ENCODE measurements around the gene LBX2.
"Not testable (repeated sequence)": the region's sequence is repeated elsewhere in the genome, so short reads cannot be mapped to it uniquely, and the experiment has no call there.

The LBX2 gene

GRCh38 chr2:74481961-74482800 is 17.2 kb downstream of the LBX2 start:
- no peak for DNase-seq

- no peak for DNase-seq
These were observed 18.0 kb downstream of the LBX2 start for GRCh38 chr2:74481431-74481830.

GRCh38 chr2:74474899-74475298 is 24.5 kb downstream of the LBX2 start:
- DNase-seq = no peak

DNA sequence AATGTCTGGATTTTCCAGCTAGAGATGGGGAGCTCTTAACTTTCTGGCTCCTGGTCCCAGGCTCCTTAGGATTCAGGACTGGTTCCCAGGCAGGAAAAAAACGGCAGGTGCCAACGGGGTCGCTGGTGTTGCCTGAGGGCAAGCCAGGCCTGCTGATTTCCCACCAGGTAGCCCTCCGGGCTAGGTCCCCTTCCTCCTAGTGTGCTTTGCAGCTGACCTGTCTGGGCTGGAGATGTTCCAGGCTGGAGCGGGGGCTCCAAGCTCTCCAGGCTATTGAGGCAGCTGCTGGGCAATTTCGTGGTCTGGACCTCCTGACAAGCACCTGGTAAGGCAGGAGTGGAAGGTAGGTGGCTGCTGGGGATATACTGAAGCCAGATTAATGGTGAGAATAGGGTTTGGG is 24.9 kb downstream of the LBX2 start:
- no peak for DNase-seq

DNA sequence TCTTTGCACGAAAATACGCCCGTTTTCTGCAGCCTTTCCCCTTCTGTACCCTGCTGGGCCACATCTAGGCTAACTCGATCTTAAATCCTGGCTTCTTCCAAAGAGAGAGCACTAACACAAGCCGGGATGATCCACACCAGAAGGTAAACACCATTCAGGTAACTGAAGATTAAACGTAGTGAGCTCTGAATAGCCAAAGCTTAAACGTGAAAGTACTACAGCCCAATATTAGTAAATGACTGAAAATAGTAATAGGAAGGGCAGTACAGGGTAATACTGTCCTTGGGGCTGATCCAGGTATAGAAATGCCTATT is 26.5 kb downstream of the LBX2 start:
- DNase-seq = no peak

GRCh38 chr2:74472086-74472944 is 27.1 kb downstream of the LBX2 start, which contains the start of gene MRPL53:
Gene MRPL53, minus strand, starts transcription at chr2:74472680. Its CDS starts 20 bp downstream, at chr2:74472660.
- peak; percentile 72 for DNase-seq

DNA sequence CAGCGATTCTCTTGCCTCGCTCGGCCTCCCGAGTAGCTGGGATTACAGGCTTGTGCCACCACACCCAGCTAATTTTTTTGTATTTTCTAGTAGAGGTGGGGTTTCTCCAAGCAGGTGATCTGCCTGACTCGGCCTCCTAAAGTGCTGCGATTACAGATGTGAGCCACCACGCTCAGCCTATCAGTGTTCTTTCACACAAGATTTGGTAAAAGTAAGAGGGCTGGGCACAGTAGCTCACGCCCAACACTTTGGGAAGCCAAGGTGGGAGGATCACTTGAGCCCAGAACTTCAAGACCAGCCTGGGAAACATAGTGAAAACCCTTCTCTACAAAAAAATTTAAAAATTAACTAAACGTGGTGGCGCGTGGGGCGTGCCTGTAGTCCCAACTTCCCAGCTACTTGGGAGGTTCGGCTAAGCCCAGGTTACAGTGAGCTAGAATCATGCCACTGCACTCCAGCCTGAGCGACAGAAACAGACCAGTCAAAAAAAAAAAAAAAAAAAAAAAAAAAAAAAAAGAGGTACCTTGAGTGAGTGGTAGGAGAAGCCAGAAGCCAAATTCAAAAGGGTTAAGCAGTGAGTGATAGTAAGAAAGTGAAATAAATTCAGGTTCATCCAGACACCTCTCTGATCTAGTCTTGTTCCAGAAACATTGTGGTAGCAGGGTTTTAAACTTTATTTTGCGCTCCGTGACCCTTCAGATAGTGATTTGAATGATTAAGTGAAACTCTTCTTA is 27.9 kb downstream of the LBX2 start:
- no peak for DNase-seq

GRCh38 chr2:74470742-74471141 is 28.7 kb downstream of the LBX2 start:
- DNase-seq = not testable (repeated sequence)

DNA sequence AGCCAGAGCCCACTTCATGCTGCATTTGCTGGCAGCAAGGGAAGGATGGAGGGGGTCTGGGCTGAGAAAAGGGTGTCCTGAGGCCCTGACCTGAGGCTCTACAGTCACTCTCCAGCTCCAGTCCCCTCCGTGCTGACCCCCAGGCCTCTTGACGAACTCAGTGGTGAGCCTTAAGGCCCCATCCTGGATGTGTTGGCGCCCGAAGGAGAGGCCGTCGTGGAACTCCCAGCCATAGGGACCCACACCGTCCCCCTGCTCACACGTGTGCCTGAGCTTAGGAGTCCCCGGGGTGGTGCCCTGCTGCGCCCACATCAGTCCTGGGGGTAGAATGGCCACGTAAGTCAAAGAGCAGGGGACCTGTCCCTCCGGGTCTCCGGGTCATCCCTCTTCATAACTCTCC is 35.0 kb downstream of the LBX2 start:
- no peak for DNase-seq

DNA sequence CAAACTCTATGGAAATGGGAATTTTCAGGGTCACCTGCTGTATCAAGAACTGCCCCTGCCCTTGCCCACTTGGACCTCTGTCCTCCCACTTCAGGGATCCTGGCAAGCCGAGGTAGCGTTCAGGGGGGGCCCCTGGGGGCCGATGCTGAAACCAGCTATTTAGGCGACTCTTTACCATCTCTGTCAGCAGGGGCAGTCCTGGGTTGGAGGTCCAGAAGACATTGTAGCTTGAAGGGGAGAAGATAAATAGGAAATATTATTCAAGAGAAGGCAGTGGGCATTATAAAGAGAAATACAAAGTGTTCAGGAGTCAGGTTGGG is 36.7 kb downstream of the LBX2 start:
- DNase-seq = no peak

GRCh38 chr2:74462054-74462785 is 37.2 kb downstream of the LBX2 start:
- DNase-seq = no peak

- no peak for DNase-seq
These were observed 38.0 kb downstream of the LBX2 start for GRCh38 chr2:74461187-74462053.

DNA sequence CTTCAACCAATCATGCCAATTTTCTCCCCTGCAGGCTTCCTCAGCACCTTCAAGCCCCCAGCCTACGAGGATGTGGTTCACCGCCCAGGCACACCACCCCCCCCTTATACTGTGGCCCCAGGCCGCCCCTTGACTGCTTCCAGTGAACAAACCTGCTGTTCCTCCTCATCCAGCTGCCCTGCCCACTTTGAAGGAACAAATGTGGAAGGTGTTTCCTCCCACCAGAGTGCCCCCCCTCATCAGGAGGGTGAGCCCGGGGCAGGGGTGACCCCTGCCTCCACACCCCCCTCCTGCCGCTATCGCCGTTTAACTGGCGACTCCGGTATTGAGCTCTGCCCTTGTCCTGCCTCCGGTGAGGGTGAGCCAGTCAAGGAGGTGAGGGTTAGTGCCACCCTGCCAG is 39.2 kb downstream of the LBX2 start:
- DNase-seq = not testable (repeated sequence)

DNA sequence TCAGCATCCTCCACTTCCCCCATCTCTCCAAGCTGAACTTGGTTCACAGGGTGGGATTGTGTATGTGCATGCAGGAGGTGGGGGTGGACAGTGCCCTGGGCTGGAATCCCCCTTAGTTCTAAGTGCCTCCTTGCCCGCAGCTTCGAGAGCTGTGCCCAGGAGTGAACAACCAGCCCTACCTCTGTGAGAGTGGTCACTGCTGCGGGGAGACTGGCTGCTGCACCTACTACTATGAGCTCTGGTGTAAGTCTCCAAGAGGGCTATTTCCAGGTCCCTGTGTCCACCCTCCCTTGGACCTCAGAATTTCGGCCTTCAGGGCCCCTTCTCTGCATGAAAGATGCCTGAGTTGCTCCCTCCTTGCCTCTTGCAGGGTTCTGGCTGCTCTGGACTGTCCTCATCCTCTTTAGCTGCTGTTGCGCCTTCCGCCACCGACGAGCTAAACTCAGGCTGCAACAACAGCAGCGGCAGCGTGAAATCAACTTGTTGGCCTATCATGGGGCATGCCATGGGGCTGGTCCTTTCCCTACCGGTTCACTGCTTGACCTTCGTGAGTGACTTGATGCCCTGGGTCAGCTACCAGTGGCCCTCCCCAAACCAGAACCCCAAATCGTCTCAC is 39.8 kb downstream of the LBX2 start:
- not testable (repeated sequence) for DNase-seq

GRCh38 chr2:74458938-74459363 is 40.5 kb downstream of the LBX2 start:
- DNase-seq = no peak

- DNase-seq = peak; percentile 100
These were observed 41.1 kb downstream of the LBX2 start, which contains the start of gene WBP1 for GRCh38 chr2:74458132-74458937. Gene WBP1, plus strand, starts transcription at chr2:74458438. Its CDS starts 165 bp downstream, at chr2:74458603.

DNA sequence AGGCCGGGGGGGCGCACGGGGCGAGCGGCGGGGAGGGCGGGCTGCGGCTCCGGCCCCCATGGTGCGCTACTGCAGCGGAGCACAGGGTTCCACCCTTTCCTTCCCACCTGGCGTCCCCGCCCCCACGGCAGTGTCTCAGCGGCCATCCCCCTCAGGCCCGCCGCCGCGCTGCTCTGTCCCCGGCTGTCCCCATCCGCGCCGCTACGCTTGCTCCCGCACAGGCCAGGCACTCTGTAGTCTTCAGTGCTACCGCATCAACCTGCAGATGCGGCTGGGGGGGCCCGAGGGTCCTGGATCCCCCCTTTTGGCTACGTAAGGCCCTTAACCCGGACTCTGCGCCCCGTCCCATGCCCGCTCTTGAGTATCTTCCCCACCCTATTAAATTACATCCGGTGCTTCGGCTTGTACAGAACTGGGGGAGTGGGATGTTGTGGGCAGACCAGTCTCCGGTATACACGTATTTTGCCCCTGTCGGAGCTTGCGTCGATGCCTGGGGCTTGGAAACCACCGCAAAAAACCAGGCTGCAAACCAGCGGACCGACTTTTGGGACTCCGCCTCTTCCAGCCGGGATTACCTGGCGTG is 41.8 kb downstream of the LBX2 start:
- DNase-seq = peak; percentile 58

DNA sequence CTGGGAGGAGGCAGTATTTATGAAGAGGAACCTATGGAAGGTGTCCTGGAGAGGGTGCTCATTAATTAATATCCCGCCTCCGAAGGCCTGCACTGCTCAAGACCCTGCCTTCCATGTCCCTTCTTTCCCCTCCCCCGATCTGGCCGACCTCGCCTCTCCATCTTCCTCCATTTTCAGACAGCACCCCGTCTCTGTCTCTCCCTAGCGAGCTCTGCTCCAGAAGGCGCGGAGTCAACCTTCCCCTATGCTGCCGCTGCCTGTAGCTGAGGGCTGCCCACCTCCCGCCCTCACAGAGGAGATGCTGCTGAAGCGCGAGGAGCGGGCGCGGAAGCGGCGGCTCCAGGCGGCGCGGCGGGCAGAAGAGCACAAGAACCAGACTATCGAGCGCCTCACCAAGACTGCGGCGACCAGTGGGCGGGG is 42.3 kb downstream of the LBX2 start:
- DNase-seq = peak; percentile 58

DNA sequence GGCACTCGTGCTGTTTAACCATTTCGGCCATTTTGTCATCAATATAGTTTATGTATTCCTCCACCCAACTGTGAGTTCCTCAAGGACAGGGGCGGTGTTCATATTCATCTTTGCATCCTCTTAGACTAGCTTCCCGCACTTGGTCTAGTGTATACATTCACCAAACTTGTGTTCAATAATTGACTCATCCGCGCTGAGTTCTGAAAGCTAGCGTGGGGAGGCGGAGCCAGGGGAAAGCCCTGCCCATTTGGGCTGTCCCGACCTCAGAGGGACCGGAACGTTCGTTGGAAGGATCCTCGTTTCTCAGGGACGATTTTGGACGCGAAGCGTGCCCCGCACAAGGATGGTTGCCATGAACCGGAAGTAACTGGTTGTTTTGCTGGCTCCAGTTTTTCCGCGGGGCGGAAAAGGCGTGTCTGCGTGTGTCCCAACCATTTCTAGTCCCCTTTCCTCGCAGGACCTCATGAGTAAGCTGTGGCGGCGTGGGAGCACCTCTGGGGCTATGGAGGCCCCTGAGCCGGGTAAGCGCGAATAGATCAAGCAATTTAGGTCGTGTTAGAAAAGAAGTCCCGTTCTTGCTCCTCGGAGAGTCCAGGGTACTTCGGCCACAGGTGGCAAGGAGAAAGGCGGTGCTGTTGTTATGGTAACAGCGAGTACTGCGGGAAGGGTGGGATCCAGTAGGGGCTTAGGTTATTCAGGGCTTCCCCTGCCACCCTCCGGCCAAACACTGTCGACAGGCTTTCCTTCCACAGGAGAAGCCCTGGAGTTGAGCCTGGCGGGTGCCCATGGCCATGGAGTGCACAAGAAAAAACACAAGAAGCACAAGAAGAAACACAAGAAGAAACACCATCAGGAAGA is 44.5 kb downstream of the LBX2 start, which contains the start of gene INO80B:
TSS of gene INO80B (plus strand) at position 434 of the 858 bp plus-strand sequence. CDS start at position 464, 30 bp downstream.
- peak; percentile 79 for DNase-seq
